HG03108 (cell line): ENCODE data around the gene PCDHGA11.
"Not testable (repeated sequence)": the region's sequence is repeated elsewhere in the genome, so short reads cannot be mapped to it uniquely, and the experiment has no call there.

Experiments used
- ATAC-seq: cut with Tn5 transposase; IDR thresholded peaks from one replicate; pipeline ENCODE4 v1.9.1; 2021; ENCODE audit warnings: moderate library complexity; ENCODE audit not compliant: unreplicated experiment

Gene PCDHGA11

DNA sequence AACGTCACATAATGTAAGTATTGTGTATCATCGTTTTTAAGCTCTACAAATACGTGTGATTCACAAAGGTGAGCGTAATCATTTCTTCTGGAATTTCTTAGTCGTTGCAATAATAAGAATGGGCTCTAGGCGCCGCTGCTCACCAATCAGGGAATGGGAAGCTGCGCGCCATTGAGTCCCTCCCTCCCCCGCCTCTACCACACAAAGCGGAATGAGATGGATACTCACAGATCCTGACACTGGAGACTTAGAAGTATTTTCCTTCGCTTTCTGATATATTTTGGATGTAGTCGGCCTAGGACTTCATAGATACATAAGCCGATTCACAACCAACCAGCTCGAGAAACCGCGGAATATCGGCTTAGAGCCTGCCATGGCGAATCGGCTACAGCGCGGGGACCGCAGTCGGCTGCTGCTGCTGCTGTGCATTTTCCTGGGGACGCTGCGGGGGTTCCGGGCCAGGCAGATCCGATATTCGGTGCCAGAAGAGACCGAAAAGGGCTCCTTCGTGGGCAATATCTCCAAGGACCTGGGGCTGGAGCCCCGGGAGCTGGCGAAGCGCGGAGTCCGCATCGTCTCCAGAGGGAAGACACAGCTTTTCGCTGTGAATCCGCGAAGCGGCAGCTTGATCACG is at the start of gene PCDHGA11:
TSS of gene PCDHGA11 (plus strand) at position 197 of the 634 bp plus-strand sequence. CDS start at position 374, 177 bp downstream.
- peak; percentile 55 for ATAC-seq

DNA sequence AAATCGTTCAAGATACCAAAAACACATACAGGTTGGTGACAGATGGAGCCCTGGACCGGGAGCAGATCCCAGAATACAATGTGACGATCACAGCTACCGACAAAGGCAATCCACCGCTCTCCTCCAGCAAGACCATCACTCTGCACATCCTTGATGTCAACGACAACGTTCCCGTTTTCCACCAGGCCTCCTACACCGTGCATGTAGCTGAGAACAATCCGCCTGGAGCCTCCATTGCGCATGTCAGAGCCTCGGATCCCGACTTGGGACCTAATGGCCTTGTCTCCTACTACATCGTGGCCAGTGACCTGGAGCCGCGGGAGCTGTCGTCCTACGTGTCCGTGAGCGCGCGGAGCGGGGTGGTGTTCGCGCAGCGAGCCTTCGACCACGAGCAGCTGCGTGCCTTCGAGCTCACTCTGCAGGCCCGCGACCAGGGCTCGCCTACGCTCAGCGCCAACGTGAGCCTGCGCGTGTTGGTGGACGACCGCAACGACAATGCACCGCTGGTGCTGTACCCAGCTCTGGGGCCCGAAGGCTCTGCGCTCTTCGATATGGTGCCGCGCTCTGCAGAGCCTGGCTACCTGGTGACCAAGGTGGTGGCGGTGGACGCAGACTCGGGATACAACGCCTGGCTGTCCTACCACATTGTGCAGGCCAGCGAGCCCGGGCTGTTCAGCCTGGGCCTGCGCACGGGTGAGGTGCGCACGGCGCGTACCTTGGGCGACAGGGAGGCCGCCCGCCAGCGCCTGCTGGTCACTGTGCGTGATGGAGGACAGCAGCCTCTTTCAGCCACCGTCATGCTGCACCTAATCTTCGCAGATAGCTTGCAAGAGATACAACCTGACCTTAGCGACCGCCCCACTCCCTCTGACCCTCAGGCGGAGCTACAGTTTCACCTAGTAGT is 49.0 kb upstream of the PCDHGA11 start:
- no peak for ATAC-seq

DNA sequence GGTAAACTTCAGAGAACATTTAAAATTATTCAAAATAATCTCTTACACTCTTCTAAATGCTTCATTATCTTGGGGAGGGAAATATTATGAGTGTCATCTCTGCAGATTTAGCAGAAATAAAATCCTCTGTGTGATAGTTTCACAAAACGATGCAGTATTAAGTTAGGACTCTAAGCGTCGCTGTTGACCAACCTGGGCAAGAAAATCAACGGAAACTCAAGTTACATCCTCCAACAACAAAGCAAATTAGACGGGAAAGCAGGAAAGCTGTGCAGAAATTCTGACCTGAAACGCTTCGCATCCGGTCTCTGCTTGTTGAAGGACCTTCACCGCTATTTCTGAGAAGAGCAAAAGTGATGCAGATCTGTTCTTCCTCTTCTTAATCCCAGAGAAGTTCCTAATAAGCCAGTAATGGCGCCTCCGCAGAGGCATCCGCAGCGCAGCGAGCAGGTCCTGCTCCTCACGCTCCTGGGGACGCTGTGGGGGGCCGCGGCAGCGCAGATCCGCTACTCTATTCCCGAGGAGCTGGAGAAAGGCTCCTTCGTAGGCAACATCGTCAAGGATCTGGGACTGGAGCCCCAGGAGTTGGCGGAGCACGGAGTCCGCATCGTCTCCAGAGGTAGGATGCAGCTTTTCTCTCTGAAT is 47.1 kb upstream of the PCDHGA11 start, which contains the start of gene PCDHGA6:
TSS of gene PCDHGA6 (plus strand) at position 219 of the 645 bp plus-strand sequence. CDS start at position 412, 193 bp downstream.
- no peak for ATAC-seq

DNA sequence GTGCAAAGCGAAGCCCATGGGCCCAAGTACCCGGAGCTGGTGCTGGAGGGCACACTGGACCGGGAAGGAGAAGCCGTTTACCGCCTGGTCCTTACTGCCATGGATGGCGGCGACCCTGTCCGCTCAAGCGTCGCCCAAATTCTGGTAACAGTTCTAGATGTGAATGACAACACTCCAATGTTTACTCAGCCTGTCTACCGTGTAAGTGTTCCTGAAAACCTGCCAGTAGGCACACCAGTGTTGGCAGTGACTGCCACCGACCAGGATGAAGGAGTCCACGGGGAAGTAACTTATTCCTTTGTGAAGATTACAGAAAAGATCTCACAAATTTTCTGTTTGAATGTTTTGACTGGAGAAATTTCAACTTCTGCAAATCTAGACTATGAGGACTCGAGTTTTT is 46.2 kb upstream of the PCDHGA11 start:
- no peak for ATAC-seq

DNA sequence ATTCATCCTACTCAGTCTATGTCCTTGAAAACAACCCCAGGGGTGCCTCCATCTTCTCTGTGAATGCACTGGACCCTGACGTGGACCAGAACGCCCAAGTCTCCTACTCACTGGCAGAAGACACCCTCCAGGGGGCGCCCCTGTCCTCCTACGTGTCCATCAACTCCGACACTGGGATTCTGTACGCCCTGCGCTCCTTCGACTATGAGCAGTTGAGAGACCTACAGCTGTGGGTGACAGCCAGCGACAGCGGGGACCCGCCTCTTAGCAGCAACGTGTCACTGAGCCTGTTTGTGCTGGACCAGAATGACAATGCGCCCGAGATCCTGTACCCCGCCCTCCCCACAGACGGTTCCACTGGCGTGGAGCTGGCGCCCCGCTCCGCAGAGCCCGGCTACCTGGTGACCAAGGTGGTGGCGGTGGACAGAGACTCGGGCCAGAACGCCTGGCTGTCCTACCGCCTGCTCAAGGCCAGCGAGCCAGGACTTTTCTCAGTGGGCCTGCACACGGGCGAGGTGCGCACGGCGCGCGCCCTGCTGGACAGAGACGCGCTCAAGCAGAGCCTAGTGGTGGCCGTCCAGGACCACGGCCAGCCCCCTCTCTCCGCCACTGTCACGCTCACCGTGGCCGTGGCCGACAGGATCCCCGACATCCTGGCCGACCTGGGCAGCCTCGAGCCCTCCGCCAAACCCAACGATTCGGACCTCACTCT is 45.3 kb upstream of the PCDHGA11 start:
- not testable (repeated sequence) for ATAC-seq

DNA sequence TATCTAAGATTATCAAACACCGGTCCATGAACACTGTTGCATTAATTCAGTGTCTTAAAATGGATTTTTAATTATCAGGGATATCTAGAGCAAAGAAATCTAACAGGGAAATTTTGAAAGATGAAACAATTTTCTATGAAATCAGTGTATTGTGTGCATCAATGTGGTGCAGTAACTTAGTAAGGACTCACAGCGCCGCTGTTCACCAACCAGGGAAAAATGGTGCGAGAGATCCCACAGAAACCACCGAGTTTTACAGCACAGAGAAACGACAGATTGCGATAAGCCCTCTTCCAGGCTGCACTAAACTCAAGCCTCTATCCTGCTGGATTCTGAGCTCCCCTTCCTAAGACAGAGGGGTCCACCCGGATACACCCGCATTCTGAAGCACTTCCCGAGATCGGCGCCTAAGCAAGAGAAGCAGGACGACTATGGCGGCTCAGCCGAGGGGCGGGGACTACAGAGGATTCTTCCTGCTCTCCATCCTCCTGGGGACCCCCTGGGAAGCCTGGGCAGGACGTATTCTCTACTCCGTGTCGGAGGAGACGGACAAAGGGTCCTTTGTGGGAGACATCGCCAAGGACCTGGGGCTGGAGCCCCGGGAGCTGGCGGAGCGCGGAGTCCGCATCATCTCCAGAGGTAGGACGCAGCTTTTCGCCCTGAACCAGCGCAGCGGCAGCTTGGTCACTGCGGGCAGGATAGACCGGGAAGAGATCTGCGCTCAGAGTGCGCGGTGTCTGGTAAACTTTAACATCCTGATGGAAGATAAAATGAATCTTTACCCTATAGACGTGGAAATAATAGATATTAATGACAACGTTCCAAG is 38.2 kb upstream of the PCDHGA11 start, which contains the start of gene PCDHGA7:
TSS of gene PCDHGA7 (plus strand) at position 274 of the 826 bp plus-strand sequence. CDS start at position 432, 158 bp downstream.
- ATAC-seq, result no peak

DNA sequence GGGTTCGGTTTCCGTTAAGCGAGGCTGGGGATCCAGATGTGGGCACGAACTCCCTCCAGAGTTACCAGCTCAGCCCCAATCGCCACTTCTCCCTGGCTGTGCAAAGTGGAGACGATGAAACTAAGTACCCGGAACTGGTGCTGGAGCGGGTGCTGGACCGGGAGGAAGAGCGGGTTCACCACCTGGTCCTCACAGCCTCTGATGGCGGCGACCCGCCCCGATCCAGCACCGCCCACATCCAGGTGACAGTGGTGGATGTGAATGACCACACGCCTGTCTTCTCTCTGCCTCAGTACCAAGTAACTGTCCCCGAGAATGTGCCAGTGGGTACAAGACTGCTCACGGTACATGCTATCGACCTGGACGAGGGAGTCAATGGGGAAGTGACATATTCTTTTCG is 37.5 kb upstream of the PCDHGA11 start:
- no peak for ATAC-seq

DNA sequence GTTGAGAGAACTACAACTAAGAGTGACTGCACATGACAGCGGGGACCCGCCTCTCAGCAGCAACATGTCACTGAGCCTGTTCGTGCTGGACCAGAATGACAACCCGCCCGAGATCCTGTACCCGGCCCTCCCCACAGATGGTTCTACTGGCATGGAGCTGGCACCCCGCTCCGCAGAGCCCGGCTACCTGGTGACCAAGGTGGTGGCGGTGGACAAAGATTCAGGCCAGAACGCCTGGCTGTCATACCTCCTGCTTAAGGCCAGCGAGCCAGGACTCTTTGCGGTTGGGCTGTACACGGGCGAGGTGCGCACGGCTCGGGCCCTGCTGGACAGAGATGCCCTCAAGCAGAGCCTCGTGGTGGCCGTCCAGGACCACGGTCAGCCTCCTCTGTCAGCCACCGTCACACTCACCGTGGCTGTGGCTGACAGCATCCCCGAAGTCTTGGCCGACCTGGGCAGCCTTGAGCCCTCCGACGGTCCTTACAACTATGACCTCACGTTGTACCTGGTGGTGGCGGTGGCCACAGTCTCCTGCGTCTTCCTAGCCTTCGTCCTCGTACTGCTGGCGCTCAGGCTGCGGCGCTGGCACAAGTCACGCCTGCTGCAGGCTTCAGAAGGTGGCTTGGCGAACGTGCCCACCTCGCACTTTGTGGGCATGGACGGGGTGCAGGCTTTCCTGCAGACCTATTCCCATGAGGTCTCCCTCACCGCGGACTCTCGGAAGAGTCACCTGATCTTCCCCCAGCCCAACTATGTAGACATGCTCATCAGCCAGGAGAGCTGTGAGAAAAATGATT is 36.2 kb upstream of the PCDHGA11 start:
- no peak for ATAC-seq

DNA sequence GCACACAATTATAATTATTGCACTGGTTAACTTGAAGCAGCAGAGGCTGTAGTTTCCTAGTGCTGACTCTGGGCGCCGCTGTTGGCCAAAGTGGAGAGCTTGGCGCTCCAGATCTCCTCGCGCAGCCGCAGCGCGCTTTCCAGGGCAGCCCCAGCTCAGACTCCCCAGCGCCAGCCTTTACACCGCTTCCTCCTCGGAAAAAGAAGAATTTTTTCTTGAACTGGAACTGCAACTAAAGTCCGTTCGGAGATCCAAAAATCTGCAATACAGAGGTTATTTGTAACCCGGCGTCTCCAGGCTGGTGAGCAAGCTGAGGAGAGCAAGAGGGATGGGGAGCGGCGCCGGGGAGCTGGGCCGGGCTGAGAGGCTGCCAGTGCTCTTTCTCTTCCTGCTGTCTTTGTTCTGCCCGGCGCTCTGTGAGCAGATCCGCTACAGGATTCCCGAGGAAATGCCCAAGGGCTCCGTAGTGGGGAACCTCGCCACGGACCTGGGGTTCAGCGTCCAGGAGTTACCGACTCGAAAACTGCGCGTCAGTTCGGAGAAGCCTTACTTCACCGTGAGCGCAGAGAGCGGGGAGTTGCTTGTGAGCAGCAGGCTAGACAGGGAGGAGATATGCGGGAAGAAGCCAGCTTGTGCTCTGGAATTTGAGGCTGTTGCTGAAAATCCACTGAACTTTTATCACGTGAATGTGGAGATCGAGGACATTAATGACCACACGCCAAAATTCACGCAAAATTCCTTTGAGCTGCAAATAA is 33.1 kb upstream of the PCDHGA11 start, which contains the start of gene PCDHGB4:
TSS of gene PCDHGB4 (plus strand) at position 142 of the 755 bp plus-strand sequence. CDS start at position 329, 187 bp downstream.
- ATAC-seq, result not testable (repeated sequence)

DNA sequence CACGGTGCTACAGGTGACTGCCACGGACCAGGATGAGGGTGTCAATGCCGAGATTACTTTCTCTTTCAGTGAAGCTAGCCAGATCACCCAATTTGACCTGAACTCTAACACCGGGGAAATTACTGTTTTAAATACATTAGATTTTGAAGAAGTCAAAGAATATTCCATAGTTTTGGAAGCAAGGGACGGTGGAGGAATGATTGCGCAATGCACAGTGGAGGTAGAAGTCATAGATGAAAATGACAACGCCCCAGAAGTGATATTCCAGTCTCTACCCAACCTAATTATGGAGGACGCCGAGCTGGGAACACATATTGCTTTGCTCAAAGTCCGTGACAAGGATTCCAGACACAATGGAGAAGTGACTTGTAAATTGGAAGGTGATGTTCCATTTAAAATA is 32.2 kb upstream of the PCDHGA11 start:
- no peak for ATAC-seq

DNA sequence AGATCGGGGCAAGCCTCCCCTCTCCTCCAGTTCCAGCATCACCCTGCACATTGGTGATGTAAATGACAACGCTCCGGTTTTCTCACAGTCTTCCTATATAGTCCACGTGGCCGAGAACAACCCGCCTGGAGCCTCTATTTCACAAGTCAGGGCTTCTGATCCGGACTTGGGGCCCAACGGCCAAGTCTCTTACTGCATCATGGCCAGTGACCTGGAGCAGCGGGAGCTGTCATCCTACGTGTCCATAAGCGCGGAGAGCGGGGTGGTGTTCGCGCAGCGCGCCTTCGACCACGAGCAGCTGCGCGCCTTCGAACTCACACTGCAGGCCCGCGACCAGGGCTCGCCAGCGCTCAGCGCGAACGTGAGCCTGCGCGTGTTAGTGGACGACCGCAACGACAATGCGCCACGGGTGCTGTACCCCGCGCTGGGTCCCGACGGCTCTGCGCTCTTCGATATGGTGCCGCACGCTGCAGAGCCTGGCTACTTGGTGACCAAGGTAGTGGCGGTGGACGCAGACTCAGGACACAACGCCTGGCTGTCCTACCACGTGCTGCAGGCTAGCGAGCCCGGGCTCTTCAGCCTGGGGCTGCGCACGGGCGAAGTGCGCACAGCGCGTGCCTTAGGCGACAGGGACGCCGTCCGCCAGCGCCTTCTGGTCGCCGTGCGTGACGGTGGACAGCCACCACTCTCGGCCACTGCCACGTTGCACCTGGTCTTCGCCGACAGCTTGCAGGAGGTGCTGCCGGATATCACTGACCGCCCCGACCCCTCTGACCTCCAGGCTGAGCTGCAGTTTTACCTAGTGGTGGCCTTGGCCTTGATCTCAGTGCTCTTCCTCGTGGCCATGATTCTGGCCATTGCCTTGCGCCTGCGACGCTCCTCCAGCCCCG is 31.5 kb upstream of the PCDHGA11 start:
- ATAC-seq, result no peak

DNA sequence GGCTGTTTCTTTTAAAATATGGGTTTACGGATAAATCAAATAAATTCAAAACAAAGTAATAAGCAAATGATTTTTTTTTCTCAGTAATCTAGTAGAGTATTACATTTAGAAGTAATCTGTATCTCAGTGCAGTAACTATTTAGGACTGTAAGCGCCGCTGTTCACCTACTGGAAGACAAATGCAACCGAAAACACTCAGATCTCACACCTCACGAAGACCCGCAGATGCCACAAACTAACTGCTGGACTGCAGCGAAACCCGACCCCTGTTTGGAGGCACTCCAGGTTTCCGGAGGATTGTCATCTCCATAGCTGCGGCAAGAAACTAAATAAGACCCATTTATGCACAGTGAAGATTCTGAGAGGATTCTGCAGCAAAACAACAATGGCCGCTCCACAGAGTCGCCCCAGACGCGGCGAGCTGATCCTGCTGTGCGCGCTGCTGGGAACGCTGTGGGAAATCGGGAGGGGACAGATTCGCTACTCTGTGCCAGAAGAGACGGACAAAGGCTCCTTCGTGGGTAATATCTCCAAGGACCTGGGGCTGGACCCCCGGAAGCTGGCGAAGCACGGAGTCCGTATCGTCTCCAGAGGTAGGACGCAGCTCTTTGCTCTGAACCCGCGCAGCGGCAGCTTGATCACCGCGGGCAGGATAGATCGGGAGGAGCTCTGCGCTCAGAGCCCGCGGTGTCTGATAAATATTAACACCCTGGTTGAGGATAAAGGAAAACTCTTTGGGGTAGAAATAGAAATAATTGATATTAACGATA is 28.2 kb upstream of the PCDHGA11 start, which contains the start of gene PCDHGA8:
TSS of gene PCDHGA8 (plus strand) at position 205 of the 770 bp plus-strand sequence. CDS start at position 386, 181 bp downstream.
- ATAC-seq, result no peak

DNA sequence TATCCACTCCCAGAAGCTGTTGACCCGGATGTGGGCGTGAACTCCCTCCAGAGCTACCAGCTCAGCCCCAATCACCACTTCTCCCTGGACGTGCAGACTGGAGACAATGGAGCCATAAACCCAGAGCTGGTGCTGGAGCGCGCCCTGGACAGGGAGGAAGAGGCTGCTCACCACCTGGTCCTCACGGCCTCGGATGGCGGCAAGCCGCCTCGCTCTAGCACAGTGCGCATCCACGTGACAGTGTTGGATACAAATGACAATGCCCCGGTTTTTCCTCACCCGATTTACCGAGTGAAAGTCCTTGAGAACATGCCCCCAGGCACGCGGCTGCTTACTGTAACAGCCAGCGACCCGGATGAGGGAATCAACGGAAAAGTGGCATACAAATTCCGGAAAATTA is 27.6 kb upstream of the PCDHGA11 start:
- no peak for ATAC-seq

DNA sequence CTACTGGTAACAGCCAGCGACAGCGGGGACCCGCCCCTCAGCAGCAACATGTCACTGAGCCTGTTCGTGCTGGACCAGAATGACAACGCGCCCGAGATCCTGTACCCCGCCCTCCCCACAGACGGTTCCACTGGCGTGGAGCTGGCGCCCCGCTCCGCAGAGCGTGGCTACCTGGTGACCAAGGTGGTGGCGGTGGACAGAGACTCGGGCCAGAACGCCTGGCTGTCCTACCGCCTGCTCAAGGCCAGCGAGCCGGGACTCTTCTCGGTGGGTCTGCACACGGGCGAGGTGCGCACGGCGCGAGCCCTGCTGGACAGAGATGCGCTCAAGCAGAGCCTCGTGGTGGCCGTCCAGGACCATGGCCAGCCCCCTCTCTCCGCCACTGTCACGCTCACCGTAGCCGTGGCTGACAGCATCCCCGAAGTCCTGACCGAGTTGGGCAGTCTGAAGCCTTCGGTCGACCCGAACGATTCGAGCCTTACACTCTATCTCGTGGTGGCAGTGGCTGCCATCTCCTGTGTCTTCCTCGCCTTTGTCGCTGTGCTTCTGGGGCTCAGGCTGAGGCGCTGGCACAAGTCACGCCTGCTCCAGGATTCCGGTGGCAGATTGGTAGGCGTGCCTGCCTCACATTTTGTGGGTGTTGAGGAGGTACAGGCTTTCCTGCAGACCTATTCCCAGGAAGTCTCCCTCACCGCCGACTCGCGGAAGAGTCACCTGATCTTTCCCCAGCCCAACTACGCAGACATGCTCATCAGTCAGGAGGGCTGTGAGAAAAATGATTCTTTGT is 26.3 kb upstream of the PCDHGA11 start:
- not testable (repeated sequence) for ATAC-seq

DNA sequence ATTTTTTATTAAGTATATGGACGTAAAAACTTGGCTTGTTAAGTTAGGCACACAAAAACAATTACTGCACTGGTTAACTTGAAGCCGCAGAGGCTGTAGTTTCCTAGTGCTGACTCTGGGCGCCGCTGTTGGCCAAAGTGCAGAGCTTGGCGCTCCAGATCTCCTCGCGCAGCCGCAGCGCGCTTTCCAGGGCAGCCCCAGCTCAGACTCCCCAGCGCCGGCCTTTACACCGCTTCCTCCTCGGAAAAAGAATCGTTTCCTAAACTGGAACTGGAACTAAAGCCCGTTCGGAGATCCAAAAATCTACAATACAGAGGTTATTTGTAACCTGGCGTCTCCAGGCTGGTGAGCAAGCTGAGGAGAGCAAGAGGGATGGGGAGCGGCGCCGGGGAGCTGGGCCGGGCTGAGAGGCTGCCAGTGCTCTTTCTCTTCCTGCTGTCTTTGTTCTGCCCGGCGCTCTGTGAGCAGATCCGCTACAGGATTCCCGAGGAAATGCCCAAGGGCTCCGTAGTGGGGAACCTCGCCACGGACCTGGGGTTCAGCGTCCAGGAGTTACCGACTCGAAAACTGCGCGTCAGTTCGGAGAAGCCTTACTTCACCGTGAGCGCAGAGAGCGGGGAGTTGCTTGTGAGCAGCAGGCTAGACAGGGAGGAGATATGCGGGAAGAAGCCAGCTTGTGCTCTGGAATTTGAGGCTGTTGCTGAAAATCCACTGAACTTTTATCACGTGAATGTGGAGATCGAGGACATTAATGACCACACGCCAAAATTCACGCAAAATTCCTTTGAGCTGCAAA is 22.9 kb upstream of the PCDHGA11 start, which contains the start of gene PCDHGB5:
TSS of gene PCDHGB5 (plus strand) at position 192 of the 796 bp plus-strand sequence. CDS start at position 373, 181 bp downstream.
- ATAC-seq, result peak; percentile 84
